Stimulated activated CD8-positive, alpha-beta memory T cell treated with anti-CD3 and anti-CD28 coated beads, Interleukin-4, amount 100 ng/mL, for 24 hours (primary cell): ENCODE data around the gene SLC35E1.

Source experiments
- DNase-seq: peaks from one replicate; pipeline ENCODE4 v3.0.0-alpha.2; 2020; ENCODE audit warnings: low read depth

The SLC35E1 gene

GRCh38 chr19:16596399-16596798 is 24.2 kb upstream of the SLC35E1 start:
- DNase-seq = no peak

DNA sequence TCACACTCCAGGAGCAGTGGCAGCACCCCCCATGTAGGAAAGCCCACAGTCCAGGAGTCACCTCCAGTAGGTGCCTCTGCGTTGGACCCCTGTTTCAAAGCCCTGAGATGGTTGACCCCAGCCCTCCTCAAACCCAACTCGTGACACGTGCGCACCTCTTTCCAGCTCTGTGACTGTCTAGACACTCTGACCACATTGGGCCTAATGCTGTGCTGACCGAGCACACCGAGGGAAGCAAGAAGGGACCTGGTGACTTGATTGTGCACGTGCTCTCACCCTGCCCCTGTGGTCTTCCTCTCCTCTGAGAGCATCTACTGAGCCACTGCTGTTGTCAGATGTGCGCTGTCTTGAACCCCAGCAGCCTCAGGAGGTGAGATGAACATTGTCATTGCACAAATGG is 22.9 kb upstream of the SLC35E1 start:
- no peak for DNase-seq

DNA sequence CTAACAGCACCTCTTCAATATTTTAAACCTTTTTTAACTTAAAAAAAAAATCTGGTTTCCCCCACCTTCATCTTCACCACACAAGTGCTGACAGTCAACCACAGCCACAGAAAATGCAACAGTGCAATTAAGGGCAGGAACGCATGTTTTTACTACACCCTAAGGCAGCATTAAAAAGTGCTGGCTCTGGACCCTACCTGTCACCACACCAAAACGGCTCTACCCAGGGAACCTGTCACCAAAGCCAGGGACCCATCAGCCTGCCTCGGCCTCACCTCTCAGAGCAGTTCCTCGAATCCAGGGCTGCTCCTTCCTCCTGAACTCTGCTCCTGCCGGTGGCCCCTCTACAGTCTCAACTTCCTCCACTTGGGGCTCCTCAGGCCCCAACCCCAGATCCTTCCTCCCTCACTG is 22.5 kb upstream of the SLC35E1 start:
- DNase-seq = no peak

DNA sequence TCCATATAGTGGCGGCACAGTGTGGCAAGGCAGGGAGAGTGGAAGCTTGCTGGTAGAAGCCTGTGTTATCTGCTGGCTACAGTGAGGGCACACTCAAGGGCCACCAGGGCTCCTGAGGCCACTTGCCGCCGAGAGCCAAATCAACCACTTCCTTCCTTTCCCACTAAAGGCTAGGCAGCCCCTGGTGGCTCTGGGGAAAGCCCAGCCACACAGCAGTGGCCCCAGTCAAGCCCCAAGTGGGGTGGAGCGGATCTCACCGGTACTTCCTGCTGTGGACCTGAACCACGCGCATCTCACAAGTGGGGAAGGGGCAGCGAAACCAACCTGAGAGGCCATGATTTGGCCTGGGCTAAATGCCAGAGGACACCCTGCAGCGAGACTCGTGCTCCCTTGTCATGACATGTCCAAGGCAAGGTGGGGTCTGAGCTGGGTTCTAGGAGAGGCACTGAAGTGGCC is 21.9 kb upstream of the SLC35E1 start:
- DNase-seq = peak; percentile 29

GRCh38 chr19:16593181-16593580 is 21.0 kb upstream of the SLC35E1 start:
- DNase-seq = no peak

- no peak for DNase-seq
These were observed 19.8 kb upstream of the SLC35E1 start for GRCh38 chr19:16591803-16592556.

- DNase-seq = no peak
These were observed 18.9 kb upstream of the SLC35E1 start for GRCh38 chr19:16590876-16591802.

DNA sequence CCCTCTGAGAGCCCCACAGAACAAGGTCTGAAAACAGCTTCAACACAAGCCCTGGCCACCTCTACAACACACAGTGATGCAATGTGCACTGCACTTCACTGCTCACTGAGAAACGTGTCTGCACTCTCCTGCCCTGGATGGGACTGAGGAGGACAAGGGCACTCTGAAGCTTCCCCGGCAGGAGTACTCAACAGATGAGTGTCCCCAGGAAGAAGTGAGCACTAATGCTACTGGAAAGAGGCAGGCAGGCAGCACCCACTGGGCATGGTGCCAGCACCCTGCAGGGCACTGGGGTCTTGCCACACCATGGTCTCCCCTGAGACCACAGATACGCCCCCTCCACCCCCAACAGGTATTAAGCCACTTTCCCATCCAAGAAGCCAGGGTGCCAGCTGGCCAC is 17.7 kb upstream of the SLC35E1 start:
- no peak for DNase-seq

- DNase-seq = no peak
These were observed 16.8 kb upstream of the SLC35E1 start for GRCh38 chr19:16588824-16589577.

GRCh38 chr19:16587833-16588823 is 15.9 kb upstream of the SLC35E1 start:
- peak; percentile 41 for DNase-seq

- DNase-seq = peak; percentile 39
These were observed 15.0 kb upstream of the SLC35E1 start for GRCh38 chr19:16586991-16587832.

DNA sequence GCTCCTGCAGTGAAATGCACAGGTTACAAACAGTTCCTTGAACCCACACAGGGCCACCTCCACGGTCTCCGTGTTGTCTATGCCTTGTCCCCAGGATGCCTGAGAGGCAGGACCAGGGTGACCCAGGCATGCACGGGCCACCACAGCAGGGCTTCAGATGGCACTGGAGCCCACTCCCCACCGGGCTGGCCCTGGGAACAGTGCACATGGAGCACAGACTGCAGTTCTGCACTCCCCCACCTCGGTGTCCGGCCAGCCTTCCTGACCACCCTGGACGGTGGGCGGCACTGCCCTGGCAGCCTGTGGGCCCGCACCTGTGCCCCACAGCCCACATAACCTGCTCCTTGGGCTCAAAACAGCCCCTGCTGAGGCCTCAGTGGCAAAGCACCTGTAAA is 14.3 kb upstream of the SLC35E1 start:
- no peak for DNase-seq

DNA sequence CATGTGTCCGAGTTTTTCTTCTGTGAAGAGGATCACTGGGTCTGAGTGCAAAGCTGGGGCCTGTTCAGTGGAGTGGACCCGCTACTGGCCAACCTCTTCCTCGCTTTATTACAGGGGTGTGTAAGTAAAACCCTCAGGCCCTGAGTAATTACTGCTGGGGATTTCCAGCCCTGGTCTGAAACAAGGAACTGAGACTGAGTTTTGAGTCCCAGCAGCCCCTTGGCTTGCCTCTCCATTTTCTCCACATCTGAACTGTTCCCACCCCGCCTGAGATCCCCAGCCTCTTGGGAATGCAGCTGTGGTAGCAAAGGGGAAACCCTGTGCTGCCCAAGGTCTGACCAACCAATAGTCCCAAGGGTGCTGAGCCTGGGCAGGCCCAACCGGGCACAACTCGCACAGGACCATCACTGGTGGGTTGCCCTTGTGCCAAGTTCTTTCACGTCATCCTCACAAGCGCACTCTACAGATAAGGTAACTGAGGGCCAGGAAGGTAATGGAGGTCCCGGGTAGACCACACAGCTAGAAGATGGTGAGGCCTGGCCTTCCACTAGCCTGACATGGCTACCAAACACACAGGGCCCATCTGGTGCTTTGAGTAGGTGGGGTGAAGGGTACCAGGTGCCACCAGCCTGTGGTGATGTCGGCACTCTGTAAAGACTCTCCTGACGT is 13.7 kb upstream of the SLC35E1 start:
- DNase-seq = no peak

DNA sequence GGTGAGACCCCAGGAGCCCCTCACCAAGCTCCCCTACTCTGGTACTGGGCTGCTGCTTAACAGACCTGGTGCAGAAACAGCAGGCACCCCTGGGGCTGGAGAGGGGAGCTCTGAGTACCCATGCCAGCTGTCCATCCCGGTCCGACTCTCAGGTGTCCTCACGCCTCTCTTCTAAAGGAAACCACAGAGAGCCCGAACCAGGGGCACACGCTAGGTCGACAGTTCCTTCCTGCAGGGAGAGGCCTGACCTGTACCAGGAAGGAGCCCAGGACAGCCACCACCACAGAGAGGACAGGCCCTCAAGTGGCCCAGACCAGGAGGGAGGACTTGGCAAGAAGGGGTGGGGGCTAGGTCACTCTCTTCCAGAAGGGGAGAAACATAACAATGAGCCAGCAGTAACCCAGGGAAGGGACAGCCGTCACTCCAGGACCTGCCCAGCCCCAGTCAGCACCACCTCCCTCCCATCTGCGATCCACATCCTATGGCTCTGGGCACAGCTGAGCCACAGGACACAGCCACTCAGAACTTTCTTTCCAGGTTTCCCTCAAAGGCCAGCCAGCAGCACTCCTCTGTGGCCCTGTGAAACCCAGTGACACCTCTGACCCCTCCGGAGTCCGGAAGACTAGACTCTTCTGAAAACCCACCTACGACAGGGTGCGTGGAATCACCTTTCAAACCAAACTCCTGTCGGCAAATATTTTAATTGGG is 13.0 kb upstream of the SLC35E1 start:
- no peak for DNase-seq

DNA sequence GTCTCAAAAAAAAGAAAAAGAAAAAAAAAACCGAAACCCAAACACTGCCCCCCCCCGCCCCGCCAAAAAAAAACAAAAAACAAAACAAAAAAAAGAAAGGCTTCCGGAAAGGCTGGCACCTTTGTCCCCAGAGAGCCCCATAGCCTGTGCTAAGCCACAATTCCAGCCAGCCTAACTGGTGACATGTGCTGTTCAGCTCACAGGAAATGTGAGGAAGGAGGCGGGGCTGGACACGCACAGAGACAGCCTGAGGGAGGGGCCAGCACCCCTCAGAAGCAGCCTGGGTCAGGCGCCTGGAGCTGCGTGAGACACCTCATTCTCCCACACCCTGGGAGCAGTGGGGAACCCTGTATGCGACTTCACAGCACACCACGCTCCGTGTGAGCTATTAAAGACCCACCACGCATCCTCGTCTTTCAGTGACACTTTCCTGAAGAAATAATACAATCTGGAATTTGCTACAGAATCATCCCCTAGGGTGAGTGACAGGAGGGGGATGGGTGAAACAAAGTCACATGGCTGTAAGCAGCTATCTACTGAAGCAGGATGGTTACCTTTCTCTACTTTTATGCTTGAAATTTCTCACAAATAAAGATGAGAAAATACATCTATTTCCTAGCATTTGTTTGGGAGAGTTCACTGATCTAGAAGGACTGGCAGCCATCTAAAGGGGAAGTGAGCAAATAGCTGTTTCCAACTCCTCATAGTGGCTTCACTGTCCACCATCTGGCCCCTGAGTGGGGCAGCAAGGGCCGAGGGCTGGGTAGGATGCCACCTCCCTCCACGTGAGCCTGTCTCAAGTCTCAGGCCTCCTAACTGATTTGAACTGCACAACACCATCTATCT is 12.3 kb upstream of the SLC35E1 start:
- peak; percentile 85 for DNase-seq

- no peak for DNase-seq
These were observed 10.5 kb upstream of the SLC35E1 start for GRCh38 chr19:16582486-16583261.

GRCh38 chr19:16581971-16582343 is 9.7 kb upstream of the SLC35E1 start:
- DNase-seq = no peak
